Stimulated activated CD4-positive, alpha-beta T cell treated with anti-CD3 and anti-CD28 coated beads, Interleukin-4, amount 100 ng/mL, for 24 hours (primary cell): ENCODE measurements around the gene FAM3D.

Experiments
- DNase-seq: peaks from one replicate; pipeline ENCODE4 v3.0.0-alpha.2; 2020

FAM3D gene

GRCh38 chr3:58625196-58625824, 41.3 kb downstream of the FAM3D start:
- DNase-seq = no peak

DNA sequence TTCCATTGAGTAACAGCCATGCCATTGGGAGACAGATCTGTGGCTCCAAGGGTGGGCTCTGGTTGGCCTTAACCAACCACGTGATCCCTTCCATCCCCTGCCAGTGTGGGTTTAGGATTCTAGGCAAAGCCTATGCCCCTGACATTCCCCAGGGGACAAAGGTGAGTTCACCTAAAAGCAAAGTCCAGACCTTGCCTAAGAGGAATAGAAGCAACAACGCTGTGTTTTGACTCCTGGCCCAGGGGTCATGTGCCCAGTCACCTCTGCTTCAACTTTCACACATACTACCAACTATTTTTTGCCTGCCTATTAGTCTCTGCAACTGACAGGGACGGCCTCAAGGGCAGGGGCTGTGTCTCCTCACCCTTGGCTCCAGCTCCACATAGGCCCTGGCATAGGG, 42.0 kb downstream of the FAM3D start:
- no peak for DNase-seq

DNA sequence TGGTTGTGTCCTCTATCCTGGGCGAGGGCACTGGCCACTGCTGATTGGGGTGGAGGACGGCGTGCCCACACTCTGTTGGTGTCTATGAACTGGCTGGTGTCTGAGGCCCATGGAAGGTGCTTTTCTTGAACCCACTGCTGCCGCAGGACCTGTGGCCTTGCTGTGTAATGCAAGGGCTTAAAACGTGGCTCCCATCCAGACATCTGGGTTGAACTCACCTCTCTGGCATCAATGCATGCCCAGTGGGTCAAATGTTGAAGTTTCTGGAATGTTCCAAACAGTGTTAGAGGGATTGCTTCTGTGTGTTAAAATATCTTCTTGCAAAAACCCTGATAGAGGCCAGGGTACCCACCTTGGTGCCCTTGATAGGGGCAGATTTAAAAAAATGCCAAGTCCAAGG, 42.6 kb downstream of the FAM3D start:
- no peak for DNase-seq

DNA sequence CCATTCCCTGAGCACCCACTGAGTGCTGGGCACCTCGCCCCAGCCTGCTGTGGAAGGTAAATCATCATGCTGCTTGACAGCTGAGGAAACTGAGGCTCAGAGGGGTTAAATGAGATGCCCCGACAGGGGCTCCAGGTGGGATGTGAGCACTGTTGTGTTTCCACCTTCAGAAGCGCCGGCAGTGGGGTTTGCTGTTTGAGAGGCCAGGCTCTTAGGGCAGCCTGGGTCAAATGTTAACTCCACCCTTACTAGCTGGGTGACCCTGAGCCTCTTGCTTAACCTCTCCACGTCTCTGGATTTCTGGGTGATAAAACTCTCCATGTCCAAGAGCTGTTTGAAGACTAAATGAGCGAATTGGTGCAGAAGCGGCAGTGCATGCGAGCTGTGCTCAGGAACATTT, 43.1 kb downstream of the FAM3D start:
- no peak for DNase-seq

DNA sequence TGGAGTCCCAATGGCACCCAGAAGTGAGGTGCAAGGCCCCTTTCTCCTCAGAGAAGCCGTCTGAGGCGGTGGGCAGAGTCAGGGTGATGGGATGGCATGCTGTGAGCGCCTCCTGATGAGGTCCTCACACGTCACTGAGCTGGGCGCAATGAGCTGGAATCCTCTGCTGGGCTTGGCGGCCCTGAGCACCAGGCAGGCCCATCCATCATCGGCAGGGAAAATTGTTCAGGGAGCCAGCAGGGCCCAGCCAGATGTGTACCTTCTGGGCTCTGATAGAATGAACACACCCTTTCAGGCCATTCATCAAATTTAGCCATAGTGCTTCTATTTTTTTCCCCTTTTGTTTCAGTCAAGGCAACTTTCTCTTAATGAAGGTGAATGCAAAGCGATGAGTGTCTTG, 43.7 kb downstream of the FAM3D start:
- DNase-seq = no peak

DNA sequence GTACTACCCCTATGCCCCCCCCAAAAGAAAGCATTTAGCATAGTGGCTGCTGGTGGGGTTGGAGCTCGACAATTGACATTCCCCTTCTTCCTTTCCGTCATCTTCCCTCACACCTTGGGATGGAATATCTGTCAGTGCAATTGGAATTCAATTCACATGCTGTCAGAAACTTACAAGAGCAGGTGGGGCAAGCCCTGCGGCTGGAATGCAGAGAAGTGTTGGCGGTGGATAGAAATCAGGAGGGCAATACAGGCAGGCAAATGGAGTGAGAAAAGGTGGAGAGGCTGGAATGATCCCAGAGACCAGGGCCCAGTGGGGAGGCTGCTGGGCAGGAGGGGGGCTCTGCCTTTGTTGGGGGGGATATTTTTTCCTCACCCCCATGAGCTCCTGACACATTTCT, 44.1 kb downstream of the FAM3D start:
- DNase-seq = no peak

GRCh38 chr3:58621086-58621830, 45.3 kb downstream of the FAM3D start:
- no peak for DNase-seq

- no peak for DNase-seq
Measured at GRCh38 chr3:58620421-58620820, 46.2 kb downstream of the FAM3D start.

DNA sequence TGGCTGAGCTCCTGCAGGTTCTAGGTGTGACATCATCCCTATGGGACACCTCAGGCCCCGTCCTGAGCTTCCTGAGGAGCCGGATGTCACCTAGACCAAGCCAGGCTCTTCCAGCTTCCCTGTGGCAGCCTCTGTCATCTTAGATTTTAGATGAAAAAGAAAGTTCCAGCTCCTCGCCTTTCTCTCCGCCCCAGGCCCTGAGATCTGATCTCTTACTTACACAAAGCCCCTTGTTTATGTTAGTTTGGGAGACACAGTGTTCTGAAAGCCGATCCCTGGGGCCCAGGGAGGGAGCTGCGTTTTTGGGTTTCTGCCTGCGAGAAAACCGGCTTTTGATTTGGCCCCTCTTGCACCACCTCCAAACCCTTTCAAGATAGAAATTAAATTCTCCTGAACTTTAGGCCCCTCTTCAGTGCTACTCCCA, 49.2 kb downstream of the FAM3D start:
- no peak for DNase-seq

GRCh38 chr3:58613236-58614132, 53.1 kb downstream of the FAM3D start:
- no peak for DNase-seq

DNA sequence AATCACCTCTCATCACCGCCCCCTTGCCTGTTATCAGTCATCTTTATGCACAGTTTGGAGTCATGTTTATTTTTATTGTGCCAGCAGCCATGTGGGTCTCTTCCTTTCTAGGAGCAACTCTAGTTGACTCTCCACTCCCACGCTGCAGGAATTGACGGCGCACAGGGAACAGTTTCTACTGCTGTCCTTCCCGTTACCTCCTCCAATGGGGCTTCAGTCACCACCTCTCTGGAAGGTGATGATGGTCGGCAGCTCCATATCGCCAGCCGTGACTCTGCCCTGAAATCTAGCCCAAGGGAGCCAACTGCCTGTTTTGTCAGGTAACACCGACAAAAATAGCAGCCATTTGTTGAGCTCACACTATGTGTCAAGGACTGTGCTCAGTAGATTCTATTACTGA, 53.7 kb downstream of the FAM3D start:
- no peak for DNase-seq

DNA sequence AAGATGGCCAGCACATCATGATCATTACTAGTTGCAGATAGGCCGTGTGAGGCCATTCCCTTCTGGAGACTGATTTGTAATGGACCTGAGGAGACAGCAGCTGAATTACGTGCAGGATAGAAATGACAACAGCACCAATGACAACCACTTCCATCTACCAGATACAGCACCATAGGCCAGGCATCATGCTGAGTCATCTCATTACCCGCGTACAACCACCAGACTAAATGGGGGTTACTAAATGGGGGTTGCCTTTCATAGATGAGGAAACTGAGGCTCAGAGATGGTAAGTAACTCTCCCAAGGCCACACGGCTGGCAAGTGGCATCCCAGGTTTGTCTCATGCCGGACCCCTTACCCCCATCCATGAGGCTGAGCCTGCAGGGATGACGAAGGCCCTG, 56.6 kb downstream of the FAM3D start:
- no peak for DNase-seq

DNA sequence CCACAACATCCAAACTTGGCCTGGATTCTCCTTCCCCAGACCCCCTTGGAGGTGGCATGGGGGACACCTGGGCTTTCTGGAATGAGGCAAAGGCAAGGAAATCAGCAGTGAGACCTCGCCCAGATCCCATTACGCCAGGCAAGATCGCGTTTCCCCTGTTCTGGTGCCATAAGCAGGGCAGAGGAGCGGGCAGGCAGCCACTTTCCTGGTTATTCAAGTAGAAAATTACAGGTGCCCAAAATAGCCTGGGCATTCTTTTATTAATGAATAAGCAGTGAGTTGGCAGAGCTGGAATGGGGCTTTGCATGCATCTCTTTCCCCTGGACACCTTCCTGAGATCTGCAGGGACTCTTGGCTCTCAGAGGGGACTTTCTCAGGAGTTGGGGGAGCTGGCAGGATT, 57.9 kb downstream of the FAM3D start:
- no peak for DNase-seq

DNA sequence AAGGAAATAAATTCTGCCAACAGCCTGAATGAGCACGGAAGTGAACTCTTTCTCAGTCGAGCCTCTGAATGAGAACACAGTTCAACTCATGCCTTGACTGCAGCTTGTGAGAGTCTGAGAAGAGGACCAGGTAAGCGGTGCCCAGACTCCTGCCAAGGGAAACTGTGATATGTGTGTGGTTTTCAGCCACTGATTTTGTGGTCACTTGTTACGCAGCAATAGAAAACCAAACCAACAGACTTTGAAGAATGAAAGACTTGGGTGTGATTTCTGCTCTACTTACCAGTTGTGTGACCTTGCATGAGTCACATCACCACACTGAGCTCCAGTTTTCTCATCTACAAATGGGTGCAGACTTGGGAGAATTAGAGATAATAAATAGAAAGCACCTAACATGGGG, 58.8 kb downstream of the FAM3D start:
- DNase-seq = no peak

- no peak for DNase-seq
Measured at GRCh38 chr3:58606693-58607092, 59.9 kb downstream of the FAM3D start.

DNA sequence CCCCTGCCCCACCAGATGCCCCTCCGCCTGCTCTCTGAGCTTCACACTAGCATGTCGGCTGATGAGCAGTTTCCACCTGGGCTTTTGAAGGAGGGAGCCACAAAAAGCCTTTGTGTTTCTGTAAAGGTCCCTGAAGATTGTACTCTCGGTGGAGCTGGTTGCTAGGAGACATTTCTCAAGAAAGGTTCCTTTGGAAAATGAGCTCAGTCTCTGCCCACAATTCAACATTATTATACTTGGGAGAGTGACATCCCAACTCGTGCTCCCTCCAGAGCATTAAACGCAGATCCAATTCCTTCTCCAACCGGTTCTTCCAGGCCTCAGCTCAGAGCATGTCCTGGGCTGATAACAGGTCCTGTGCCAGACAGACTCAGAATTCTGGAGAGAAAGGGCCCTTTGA, 62.5 kb downstream of the FAM3D start:
- no peak for DNase-seq

DNA sequence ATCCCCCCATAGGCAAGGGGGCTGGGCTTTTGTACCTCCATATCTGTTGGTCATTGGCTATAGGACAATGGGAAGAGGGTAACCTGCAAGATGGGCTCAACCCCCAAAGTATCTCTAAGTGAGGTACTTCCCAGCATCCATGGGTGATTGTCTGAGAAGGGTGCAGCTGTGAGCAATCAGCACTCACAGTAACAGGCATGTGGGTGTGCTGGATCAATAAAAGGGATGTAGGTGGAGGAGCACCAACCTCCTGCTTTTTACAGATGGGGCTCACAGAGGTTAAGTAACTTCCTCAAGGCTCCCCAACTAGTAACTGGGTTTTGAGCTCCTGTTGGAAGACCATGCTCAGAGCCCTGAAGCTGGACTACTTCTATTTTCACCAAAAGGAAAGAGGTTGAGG, 63.0 kb downstream of the FAM3D start:
- DNase-seq = no peak

DNA sequence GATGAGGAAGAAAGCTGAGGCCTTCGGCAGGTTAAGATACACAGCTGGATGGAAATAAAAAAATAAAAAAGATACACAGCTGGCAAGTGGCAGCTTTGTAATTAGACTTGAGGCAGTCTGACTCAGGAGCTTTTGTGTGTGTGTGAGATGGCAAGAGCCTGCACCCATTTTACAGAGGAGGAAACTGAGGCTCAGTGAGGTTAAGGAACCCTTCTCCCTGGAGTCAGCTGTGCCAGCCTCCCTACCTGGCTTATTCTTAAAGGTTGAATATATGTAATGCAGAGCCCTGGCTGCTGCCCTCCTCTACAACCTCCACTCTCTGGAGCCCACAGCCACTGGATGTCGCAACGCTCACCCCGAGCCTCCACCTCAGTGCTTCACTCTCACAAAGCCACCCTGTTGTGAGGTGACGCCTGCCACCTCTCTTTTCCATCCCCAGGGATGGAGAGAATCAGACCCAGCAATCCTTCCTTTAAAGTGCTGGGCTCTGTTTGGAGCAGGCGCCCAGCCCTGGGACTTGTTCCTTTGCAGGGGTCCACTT, 68.7 kb downstream of the FAM3D start:
- no peak for DNase-seq

- DNase-seq = no peak
Measured at GRCh38 chr3:58596834-58597518, 69.6 kb downstream of the FAM3D start.

DNA sequence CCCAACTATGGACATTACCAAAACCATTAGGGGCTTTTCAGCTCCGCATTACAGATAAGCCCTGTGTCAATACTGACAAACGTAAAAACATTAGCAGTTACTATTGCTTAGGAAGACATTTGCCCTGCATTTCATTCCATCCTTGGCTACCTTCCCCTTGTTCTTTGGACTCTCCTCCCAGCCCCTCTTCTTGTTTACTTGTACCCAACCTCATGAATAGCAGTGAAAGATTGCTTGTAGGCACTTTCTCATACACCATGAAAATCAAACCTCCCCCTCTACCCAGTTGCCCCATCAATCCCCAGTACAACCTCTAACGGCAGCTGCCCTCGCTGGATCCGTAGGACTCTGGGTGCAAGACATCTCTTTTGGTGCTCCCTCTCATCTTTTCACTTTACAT, 72.5 kb downstream of the FAM3D start:
- DNase-seq = no peak

DNA sequence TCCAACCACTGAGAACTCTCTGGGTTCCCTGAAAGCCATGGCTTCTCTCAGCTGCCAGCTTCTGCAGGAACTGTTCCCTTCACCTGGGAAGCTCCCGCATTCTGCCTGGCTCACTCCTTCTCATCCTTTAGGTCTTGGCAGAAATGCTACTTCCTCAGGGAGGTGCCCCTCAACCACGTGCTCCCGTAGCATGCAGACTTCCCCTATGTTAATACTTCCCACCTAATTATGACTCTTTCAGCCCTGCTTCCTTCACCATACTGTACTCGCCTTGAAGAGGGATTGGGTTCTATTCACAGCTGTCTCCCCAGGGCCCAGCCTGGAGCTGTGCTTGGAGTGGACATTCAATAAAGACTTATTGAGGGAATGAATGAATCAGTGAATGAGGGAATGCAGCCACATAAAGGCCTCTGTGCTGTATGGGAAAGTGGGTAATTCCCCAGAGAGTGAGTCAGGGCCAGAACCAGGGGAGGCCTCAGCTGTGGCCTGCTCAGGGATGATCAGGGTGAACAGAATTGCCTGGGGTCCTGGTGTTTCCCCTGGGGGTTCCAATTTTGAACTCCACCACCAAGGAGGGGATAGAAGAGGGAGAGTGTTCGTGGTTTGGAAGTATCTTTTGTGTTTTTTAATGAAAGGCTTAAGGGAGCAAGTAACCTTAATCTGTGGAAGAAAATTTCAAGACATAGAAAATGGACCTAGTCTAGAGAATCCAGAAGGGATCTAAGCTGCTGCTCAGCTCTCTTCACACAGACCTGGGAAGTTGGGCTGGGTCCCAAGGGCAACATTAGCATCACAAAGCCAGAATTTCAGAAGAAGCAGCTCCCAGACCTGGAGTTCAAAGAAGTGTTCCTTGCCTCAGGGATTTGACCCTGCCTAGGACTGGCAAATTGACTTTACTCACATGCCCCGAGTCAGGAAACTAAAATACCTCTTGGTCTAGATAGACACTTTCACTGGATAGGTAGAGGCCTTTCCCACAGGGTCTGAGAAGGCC, 74.8 kb downstream of the FAM3D start:
- no peak for DNase-seq
